ENCODE measurements around the gene EFNB2. TPM values are rescaled to one million over a fixed set of nuclear protein-coding genes. Genes with fewer than 3 reads are reported as not detected.

EFNB2 gene
- total RNA-seq, 1 experiment from 2014 or later = 15.9 TPM

DNA sequence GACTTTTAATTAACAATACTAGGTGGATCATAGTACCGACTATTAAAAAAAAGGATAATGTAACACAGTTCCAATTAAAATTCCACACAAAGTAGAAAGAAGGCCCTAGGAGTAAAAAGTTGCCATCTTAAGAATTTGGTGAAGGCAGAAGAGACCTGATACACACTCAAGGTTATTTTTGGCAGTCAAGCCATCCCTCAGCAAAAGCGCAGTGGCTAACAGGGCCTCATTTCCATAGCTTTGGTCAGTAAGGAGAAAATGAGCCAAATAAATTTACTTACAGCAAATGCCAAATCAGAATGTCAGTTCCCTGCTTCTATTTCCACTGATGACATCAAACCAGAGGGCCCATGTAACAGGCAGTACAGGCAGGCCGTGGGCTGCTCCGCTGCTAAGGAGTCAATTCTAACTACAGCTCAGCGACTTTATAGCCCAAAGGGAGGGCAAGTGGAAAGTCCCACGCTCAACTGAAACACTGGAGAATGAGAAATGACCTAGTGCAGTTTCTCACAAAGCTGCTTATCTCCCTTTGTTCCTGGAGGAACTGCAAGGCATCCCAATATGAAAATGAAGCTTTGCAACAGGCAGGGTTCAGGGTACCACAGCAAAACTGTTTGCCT, 26.2 kb upstream of the EFNB2 start:
- POLR2A ChIA-PET = no interaction called here
- no peak overlapping the region for H3K27ac Mint-ChIP-seq
- no peak overlapping the region for H3K4me3 Mint-ChIP-seq
- DNase-seq (ENCODE audit: low spot score) (no peak), ATAC-seq (peak; percentile 29; the same call in 1 of the 2 replicates)
- no peaks in the 10 kb centered on the region for H3K9me3 Mint-ChIP-seq
- H3K4me1 Mint-ChIP-seq = peaks cover 61% of the 10 kb centered on the region
- CTCF ChIA-PET = interaction anchor here (0.9 to 3.1 kb wide), 2 partner anchors 16 to 59 kb away, joined by 6 to 9 read pairs; no protein-coding TSS in a partner anchor
- H3K36me3 Mint-ChIP-seq = peaks cover 34% of the 10 kb centered on the region
- no peaks in the 10 kb centered on the region for H3K27me3 Mint-ChIP-seq (ENCODE audit: low read depth)
- no peak for TF ChIP-seq NFE2L1 (CRISPR knock-in tag; IDR thresholded peaks at IDR 0.05)
- TF ChIP-seq, protein P1, sequence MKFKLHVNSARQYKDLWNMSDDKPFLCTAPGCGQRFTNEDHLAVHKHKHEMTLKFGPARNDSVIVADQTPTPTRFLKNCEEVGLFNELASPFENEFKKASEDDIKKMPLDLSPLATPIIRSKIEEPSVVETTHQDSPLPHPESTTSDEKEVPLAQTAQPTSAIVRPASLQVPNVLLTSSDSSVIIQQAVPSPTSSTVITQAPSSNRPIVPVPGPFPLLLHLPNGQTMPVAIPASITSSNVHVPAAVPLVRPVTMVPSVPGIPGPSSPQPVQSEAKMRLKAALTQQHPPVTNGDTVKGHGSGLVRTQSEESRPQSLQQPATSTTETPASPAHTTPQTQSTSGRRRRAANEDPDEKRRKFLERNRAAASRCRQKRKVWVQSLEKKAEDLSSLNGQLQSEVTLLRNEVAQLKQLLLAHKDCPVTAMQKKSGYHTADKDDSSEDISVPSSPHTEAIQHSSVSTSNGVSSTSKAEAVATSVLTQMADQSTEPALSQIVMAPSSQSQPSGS (CRISPR knock-in tag; IDR thresholded peaks at IDR 0.05; ENCODE audit: borderline replicate concordance, low read depth) = no peak
- TF ChIP-seq, protein P2, sequence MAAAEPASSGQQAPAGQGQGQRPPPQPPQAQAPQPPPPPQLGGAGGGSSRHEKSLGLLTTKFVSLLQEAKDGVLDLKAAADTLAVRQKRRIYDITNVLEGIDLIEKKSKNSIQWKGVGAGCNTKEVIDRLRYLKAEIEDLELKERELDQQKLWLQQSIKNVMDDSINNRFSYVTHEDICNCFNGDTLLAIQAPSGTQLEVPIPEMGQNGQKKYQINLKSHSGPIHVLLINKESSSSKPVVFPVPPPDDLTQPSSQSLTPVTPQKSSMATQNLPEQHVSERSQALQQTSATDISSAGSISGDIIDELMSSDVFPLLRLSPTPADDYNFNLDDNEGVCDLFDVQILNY (CRISPR knock-in tag; IDR thresholded peaks at IDR 0.05) = no peak
- no peak for TF ChIP-seq RORB (CRISPR knock-in tag; IDR thresholded peaks at IDR 0.05)

DNA sequence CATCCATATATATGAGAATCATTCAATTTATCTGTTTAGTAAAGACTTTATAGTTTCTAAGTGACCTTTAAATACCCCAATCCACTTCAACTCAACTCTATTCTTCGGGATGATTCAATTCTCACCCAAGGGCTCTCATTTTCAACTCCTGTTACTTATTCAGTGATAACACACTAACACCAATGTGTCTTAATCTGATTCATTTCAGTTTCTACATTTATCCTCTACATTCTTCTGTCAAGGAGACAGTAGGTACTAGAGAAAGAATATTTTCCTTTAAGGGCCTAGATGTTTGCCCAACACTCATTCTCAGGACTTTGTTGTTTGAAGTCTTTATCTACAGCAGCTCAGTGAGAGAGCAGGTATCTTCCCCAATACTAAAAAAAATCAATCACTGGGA, 25.4 kb upstream of the EFNB2 start:
- H3K9me3 Mint-ChIP-seq = no peaks in the 10 kb centered on the region
- POLR2A ChIA-PET = no interaction called here
- H3K27ac Mint-ChIP-seq = peak overlapping the region; percentile 46
- H3K27me3 Mint-ChIP-seq (ENCODE audit: low read depth) = no peaks in the 10 kb centered on the region
- H3K4me3 Mint-ChIP-seq = no peak overlapping the region
- ATAC-seq (no peak), DNase-seq (ENCODE audit: low spot score) (no peak)
- peaks cover 39% of the 10 kb centered on the region for H3K36me3 Mint-ChIP-seq
- CTCF ChIA-PET = no interaction called here
- H3K4me1 Mint-ChIP-seq = peaks cover 53% of the 10 kb centered on the region
- TF ChIP-seq ZNF671 (CRISPR knock-in tag; IDR thresholded peaks at IDR 0.05) = no peak
- TF ChIP-seq SOX15 (CRISPR knock-in tag; IDR thresholded peaks at IDR 0.05) = no peak
- TF ChIP-seq SMAD4 (CRISPR knock-in tag; IDR thresholded peaks at IDR 0.05) = no peak
- TF ChIP-seq ZNF219 (CRISPR knock-in tag; IDR thresholded peaks at IDR 0.05; ENCODE audit: borderline replicate concordance) = no peak
- TF ChIP-seq, protein P3, sequence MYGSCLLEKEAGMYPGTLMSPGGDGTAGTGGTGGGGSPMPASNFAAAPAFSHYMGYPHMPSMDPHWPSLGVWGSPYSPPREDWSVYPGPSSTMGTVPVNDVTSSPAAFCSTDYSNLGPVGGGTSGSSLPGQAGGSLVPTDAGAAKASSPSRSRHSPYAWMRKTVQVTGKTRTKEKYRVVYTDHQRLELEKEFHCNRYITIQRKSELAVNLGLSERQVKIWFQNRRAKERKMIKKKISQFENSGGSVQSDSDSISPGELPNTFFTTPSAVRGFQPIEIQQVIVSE (CRISPR knock-in tag; IDR thresholded peaks at IDR 0.05; ENCODE audit: borderline replicate concordance) = no peak
- TF ChIP-seq, protein P2 (CRISPR knock-in tag; IDR thresholded peaks at IDR 0.05) = no peak
- no peak for TF ChIP-seq IRF2 (CRISPR knock-in tag; IDR thresholded peaks at IDR 0.05; ENCODE audit: borderline replicate concordance, low read depth)
- no peak for TF ChIP-seq TEAD1 (CRISPR knock-in tag; IDR thresholded peaks at IDR 0.05)
- no peak for TF ChIP-seq FOXP1 (CRISPR knock-in tag; IDR thresholded peaks at IDR 0.05; ENCODE audit: borderline replicate concordance)
- TF ChIP-seq ZNF121 (CRISPR knock-in tag; IDR thresholded peaks at IDR 0.05) = no peak
- TF ChIP-seq ZNF423 (CRISPR knock-in tag; IDR thresholded peaks at IDR 0.05) = no peak
- TF ChIP-seq, protein P4, sequence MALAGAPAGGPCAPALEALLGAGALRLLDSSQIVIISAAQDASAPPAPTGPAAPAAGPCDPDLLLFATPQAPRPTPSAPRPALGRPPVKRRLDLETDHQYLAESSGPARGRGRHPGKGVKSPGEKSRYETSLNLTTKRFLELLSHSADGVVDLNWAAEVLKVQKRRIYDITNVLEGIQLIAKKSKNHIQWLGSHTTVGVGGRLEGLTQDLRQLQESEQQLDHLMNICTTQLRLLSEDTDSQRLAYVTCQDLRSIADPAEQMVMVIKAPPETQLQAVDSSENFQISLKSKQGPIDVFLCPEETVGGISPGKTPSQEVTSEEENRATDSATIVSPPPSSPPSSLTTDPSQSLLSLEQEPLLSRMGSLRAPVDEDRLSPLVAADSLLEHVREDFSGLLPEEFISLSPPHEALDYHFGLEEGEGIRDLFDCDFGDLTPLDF (CRISPR knock-in tag; IDR thresholded peaks at IDR 0.05) = no peak
- TF ChIP-seq, protein P5, sequence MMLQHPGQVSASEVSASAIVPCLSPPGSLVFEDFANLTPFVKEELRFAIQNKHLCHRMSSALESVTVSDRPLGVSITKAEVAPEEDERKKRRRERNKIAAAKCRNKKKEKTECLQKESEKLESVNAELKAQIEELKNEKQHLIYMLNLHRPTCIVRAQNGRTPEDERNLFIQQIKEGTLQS (CRISPR knock-in tag; conservative IDR thresholded peaks at IDR 0.05) = no peak
- no peak for TF ChIP-seq GTF2I (CRISPR knock-in tag; conservative IDR thresholded peaks at IDR 0.05)
- TF ChIP-seq, protein P6, sequence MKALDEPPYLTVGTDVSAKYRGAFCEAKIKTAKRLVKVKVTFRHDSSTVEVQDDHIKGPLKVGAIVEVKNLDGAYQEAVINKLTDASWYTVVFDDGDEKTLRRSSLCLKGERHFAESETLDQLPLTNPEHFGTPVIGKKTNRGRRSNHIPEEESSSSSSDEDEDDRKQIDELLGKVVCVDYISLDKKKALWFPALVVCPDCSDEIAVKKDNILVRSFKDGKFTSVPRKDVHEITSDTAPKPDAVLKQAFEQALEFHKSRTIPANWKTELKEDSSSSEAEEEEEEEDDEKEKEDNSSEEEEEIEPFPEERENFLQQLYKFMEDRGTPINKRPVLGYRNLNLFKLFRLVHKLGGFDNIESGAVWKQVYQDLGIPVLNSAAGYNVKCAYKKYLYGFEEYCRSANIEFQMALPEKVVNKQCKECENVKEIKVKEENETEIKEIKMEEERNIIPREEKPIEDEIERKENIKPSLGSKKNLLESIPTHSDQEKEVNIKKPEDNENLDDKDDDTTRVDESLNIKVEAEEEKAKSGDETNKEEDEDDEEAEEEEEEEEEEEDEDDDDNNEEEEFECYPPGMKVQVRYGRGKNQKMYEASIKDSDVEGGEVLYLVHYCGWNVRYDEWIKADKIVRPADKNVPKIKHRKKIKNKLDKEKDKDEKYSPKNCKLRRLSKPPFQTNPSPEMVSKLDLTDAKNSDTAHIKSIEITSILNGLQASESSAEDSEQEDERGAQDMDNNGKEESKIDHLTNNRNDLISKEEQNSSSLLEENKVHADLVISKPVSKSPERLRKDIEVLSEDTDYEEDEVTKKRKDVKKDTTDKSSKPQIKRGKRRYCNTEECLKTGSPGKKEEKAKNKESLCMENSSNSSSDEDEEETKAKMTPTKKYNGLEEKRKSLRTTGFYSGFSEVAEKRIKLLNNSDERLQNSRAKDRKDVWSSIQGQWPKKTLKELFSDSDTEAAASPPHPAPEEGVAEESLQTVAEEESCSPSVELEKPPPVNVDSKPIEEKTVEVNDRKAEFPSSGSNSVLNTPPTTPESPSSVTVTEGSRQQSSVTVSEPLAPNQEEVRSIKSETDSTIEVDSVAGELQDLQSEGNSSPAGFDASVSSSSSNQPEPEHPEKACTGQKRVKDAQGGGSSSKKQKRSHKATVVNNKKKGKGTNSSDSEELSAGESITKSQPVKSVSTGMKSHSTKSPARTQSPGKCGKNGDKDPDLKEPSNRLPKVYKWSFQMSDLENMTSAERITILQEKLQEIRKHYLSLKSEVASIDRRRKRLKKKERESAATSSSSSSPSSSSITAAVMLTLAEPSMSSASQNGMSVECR (CRISPR knock-in tag; IDR thresholded peaks at IDR 0.05; ENCODE audit: borderline replicate concordance) = no peak
- TF ChIP-seq, protein P7, sequence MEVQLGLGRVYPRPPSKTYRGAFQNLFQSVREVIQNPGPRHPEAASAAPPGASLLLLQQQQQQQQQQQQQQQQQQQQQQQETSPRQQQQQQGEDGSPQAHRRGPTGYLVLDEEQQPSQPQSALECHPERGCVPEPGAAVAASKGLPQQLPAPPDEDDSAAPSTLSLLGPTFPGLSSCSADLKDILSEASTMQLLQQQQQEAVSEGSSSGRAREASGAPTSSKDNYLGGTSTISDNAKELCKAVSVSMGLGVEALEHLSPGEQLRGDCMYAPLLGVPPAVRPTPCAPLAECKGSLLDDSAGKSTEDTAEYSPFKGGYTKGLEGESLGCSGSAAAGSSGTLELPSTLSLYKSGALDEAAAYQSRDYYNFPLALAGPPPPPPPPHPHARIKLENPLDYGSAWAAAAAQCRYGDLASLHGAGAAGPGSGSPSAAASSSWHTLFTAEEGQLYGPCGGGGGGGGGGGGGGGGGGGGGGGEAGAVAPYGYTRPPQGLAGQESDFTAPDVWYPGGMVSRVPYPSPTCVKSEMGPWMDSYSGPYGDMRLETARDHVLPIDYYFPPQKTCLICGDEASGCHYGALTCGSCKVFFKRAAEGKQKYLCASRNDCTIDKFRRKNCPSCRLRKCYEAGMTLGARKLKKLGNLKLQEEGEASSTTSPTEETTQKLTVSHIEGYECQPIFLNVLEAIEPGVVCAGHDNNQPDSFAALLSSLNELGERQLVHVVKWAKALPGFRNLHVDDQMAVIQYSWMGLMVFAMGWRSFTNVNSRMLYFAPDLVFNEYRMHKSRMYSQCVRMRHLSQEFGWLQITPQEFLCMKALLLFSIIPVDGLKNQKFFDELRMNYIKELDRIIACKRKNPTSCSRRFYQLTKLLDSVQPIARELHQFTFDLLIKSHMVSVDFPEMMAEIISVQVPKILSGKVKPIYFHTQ (CRISPR knock-in tag; IDR thresholded peaks at IDR 0.05) = no peak
- no peak for TF ChIP-seq GRHL2 (CRISPR knock-in tag; IDR thresholded peaks at IDR 0.05; ENCODE audit: insufficient replicate concordance, severe bottlenecking)

All from WTC11 (cell line).